HL-60/S4 treated with phorbol 12-myristate 13-acetate at 8.2 ng/mL for 4 days and 3 days (cell line): ENCODE results near the gene TFPI2.
"Not testable (repeated sequence)": the region's sequence is repeated elsewhere in the genome, so short reads cannot be mapped to it uniquely, and the experiment has no call there.

Source experiments
- in situ Hi-C: fragments of 300-500 bp; cut with MboI; formaldehyde crosslinking; loops from 2 replicates; pipeline ENCODE4 v1.15.0; 2022; ENCODE audit warnings: low sequenced_read_pairs

TFPI2 gene, protein sequence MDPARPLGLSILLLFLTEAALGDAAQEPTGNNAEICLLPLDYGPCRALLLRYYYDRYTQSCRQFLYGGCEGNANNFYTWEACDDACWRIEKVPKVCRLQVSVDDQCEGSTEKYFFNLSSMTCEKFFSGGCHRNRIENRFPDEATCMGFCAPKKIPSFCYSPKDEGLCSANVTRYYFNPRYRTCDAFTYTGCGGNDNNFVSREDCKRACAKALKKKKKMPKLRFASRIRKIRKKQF

DNA sequence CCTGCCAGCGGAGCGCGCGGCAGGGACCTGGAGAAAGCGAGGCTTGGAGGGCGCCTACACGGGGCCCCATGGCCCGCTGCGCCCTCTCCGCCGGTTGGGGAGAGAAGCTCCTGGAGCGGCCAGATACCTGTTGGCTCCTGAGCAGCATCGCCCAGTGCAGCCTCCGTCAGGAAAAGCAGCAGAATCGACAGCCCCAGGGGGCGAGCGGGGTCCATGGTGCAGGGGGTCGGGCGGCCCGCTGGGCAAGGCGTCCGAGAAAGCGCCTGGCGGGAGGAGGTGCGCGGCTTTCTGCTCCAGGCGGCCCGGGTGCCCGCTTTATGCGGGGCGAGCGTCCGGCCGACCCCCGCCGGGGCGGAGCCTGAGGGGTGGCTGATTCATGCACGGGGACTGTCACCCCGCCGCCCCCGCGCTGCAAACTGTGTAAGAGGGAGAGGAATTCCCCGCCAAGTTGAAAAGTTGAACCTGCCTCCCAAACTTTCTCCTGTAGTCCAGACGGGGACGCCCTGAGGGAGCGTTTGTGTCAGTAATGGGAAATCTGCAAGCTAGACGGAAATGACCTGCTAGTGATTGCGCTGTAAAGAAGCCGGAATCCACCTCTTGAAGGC, at the start of gene TFPI2:
TSS of gene TFPI2 (minus strand) at position 290 of the 605 bp plus-strand sequence. CDS start at position 215, 75 bp downstream.
- in situ Hi-C loops, result no loop called here

- in situ Hi-C loops, result no loop called here
These were observed 47.7 kb upstream of the TFPI2 start for GRCh38 chr7:93938293-93938692.

GRCh38 chr7:93937818-93938217, 47.3 kb upstream of the TFPI2 start:
- in situ Hi-C loops, result no loop called here

DNA sequence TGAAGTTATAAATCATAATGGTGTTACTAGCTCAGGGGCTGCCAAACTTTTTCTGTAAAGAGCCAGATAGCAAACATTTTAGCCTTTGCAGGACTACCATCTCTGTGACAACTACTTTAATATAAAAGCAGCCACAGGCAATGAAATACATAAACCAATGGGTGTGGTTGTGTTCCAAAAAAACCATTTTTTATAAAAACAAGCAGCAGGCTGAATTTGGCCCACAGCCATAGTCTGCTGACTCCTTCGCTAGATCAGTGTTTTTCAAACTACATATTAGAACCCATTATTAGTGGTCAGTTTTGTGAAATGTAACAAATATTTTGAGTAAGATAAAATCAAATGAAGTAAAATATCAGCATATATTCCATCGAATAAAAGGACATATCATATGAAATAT, 44.5 kb upstream of the TFPI2 start:
- in situ Hi-C loops, result no loop called here

DNA sequence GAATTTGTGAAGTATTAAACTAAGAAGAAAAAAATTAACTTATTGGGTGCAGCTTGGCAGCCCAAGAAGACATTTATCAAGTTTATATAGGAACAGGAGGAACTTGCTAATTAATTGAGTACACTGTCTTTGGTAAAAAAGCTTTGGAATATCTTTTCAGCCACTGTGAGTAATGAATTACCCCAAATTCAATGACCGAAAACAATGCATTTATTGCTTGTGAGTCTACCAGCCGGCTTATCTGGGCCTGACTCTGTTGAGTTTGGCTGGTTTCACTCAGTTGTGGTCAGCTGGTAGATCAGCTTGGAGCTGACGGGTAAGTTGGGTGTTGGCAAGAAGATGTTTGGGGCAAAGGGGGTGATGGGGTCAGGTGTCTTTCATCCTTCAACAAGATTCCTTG, 42.6 kb upstream of the TFPI2 start:
- in situ Hi-C loops, result no loop called here

GRCh38 chr7:93931655-93932054, 41.1 kb upstream of the TFPI2 start:
- in situ Hi-C loops, result no loop called here

DNA sequence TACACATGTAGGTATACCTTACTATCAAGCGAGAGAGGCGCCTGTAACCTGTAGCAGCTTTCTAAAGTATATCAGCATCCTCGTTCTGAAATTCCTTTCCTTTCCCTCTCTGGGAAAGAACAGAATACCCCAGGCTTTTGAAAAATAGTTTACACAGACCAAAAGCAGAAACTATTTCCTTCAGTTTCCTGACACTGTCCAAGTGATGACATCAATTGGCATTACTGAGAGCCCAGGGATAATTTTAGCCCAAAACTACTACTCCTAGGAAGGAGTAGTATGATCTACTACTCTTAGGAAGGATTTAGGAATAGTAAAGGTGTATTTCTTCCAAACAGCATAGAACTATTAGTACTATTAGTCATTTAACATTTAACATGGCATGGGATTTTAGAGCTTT, 37.0 kb upstream of the TFPI2 start:
- in situ Hi-C loops, result no loop called here

DNA sequence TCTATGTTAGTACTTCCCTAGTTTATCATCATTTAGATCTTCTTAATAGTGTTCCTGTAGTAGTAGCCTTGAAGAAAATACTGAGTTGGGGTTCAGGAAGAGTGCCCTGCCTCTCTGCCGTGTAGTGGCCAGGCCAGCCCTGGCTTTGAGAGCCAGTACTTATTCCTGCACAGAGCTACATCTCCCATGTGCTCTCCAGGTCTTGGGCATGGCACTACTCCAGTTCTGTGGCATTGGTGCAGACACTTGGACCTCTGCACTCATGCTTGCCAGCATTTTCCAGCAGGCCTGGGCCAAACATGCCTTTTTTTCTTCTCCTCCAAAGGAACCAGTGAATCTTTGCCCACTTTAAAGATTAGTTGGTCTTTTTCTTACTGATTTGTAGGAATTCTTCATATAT, 36.2 kb upstream of the TFPI2 start:
- in situ Hi-C loops, result no loop called here

- in situ Hi-C loops, result no loop called here
These were observed 33.4 kb upstream of the TFPI2 start for GRCh38 chr7:93923942-93924341.

GRCh38 chr7:93923296-93923695, 32.7 kb upstream of the TFPI2 start:
- in situ Hi-C loops, result no loop called here

DNA sequence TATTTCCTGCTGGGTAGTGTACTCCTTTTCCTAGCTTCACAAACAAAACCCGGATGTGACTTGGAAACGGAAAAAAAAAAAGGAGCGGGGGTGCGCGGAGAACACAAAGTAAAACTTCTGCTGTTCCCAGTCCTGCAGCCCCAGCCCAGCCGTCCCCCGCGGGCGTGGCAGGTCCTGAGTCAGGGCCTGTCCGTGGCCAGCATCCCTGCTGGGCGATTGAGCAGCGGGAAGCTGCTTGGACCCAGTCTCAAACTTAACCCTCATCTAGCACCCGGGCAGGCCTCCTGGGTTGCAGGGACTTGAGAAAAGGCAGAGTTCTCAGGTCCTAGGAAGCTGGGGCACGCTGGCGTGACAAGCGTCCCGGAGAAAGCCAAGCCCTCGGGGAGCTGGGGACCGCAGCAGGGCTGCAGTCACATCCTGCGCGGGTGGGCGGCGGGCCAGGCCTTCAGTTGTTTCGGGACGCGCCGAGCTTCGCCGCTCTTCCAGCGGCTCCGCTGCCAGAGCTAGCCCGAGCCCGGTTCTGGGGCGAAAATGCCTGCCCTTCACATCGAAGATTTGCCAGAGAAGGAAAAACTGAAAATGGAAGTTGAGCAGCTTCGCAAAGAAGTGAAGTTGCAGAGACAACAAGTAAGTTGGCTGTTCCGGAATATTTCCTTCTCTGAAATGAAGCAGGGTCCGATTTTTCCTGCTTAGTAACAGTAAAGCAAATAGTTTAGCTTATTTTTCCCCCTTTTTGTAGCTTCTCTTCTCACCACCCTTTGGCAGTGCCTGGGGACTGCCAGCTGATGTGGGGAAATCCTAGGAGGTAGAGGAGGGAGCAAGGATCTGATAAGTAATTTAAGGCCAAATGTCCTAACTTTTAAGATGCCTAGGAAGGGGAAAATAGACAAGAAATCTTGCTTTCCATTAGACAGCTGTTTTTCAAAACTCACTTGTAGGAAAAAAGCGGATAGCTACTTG, 31.3 kb upstream of the TFPI2 start, which contains the start of gene GNG11:
TSS of gene GNG11 (plus strand) at position 129 of the 960 bp plus-strand sequence. CDS start at position 532, 403 bp downstream.
- in situ Hi-C loops, result no loop called here

GRCh38 chr7:93921186-93921585, 30.6 kb upstream of the TFPI2 start:
- in situ Hi-C loops, result no loop called here

DNA sequence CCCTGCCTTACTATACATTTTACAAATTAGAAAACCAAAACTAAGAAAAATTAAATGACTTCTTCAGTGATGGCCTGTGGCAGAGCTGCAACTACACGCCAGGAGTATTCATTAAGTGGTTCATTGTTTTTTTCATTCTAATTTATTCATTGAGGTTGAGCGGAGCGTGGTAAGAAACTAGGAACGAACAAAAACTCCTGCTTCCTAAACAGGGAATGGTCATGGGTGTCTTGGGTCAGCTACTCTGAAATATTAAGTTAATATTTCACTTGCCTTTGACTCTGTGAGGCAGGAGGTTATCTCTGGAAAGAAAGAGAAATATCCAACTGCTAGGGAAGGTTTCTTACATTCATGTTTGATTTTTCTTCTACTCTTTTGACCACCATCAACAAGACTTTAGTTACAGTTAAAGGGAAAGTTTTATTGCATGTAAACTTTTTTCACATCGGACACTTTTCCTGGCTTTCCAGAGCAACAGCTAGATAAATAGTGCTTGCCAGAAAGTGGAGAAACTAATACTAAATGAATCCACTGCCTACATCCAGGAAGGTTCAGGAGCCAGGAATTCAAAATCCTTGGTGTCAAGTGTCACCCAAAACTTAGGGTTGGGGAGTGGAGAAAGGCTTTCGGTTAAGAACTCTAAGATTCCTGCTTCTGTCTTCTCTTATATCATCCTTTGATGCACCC, 30.1 kb upstream of the TFPI2 start:
- in situ Hi-C loops, result no loop called here

DNA sequence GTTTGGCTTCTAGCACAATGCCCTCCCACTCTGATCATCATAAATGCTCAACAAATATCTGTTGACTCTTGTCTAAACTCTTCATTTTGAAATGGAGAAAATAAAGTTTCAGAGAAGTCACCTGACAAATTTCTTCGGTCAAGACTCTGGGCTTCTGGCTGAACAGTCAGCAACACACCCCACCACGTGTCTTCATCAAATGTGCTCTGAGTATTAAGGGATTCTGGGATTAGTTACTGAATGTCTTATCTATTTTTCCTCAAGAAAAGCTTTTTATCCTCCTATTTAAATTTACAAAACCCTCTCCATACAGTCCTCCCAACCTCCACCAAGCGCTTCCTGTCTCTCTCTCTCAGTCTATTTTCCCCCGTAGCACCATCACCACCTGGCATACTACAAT, 25.8 kb upstream of the TFPI2 start:
- in situ Hi-C loops, result not testable (repeated sequence)

- in situ Hi-C loops, result not testable (repeated sequence)
These were observed 25.3 kb upstream of the TFPI2 start for GRCh38 chr7:93915888-93916287.

DNA sequence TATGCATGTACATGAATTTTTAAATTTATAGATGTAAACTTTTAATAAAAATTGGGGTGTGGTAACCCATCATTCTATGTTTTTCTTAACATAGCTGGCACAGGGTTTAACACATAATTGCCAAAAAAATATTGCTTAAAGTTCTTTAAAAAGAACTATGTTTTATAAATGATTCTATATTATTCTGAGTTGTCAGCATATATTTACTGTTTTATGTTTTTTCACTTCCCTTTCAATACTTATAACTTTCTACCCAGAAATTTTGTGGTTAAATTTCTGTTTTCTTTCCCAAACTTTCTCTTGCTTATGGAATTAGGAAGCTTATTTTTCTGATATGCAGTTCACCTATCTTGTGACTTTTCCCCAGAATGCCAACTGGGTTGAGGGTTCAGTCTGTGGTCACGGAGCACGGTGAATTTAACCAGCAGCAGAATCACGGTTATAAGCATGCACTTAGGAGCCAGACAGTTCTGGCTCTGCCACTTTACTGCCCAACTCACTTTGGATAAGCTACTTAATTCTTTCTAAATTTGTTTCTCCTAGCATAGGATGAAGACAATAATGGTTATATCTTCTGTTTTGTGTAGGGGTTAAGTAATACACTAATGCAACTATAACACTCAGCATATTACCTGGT, 24.8 kb upstream of the TFPI2 start:
- in situ Hi-C loops, result not testable (repeated sequence)

GRCh38 chr7:93914581-93915066, 24.1 kb upstream of the TFPI2 start:
- in situ Hi-C loops, result no loop called here

GRCh38 chr7:93913197-93913596, 22.6 kb upstream of the TFPI2 start:
- in situ Hi-C loops, result no loop called here

DNA sequence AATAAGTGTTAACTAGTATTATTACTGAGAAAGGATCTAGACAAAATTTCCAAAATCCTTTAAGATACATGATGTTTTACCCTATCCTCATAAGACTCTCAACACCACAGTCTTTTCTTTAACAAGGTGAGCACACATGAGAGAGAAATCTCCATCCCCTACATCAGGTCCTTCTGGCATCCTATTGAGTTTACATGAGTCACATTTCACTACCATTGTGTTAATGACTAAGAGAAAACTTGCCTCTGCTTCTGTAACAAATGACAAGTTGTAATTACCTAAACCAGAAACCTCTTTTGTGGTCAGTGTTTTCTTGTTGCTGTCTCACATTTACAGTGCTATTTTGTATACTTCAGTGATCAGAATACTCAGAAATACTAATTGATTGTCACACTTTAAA, 21.1 kb upstream of the TFPI2 start:
- in situ Hi-C loops, result not testable (repeated sequence)

- in situ Hi-C loops, result not testable (repeated sequence)
These were observed 20.7 kb upstream of the TFPI2 start for GRCh38 chr7:93911242-93911641.
